ENCODE measurements around the gene FAM83C.
A peak's percentile ranks its signal among the peaks of the same experiment; 100 is the strongest.

GRCh38 chr20:35279040-35279439 lies 13.2 kb downstream of the FAM83C start:
- TF ChIP-seq JUNB (IDR thresholded peaks at IDR 0.05) (no peak), ZNF384 (IDR thresholded peaks at IDR 0.05; ENCODE audit: borderline replicate concordance, low read depth, low read length) (no peak), E2F4 (IDR thresholded peaks at IDR 0.05; ENCODE audit: low read depth, low read length) (no peak), RAD51 (IDR thresholded peaks at IDR 0.05) (no peak), ZBTB40 (IDR thresholded peaks at IDR 0.05; ENCODE audit: borderline replicate concordance) (no peak), EZH2 (IDR thresholded peaks at IDR 0.05; ENCODE audit: borderline replicate concordance, control insufficient read depth, low read depth, low read length) (no peak), NR2C2 (IDR thresholded peaks at IDR 0.05; ENCODE audit: borderline replicate concordance, control insufficient read depth, insufficient read length, low read depth) (no peak), POLR2A (IDR thresholded peaks at IDR 0.05; ENCODE audit: low read depth, low read length) (0 out of 2 replicates have a peak, but pooled peaks have one; percentile 9), CREB1 (IDR thresholded peaks at IDR 0.05; ENCODE audit: low read depth) (no peak), IRF3 (IDR thresholded peaks at IDR 0.05) (no peak), TCF7 (IDR thresholded peaks at IDR 0.05; ENCODE audit: borderline replicate concordance) (no peak)
